Pancreas (tissue), 10 donors: ENCODE data around the gene HES2. TPM values are rescaled to one million over a fixed set of nuclear protein-coding genes. Genes with fewer than 3 reads are reported as not detected.
A peak's percentile ranks its signal among the peaks of the same experiment; 100 is the strongest.
"Not testable (repeated sequence)": the region's sequence is repeated elsewhere in the genome, so short reads cannot be mapped to it uniquely, and the experiment has no call there.

Experiments used
- ATAC-seq, 4 donors: fragments of 200-7000 bp; cut with Tn5 transposase; one replicate each; pipeline versions ENCODE4 v1.8.0 to v1.9.1; 2020; ENCODE audit warnings: mild to moderate bottlenecking in 4 of 4, moderate library complexity in 4 of 4
- DNase-seq, 6 donors: peaks; one replicate each; pipeline ENCODE4 v3.0.0-alpha.2; 2020
- FAIRE-seq: peaks from 2 replicates; lab custom pipeline; 2012; peaks lifted over from hg19 to GRCh38; lab: Jason Lieb, UNC
- H3K27ac ChIP-seq, 4 donors: fragments of 200-600 bp; sonication (generic); 1 replicate in 3 of 4; 2 replicates in 1 of 4; pipeline versions ENCODE4 v1.5.0 to v1.8.0; 2020
- H3K27me3 ChIP-seq, 4 donors: fragments of 200-600 bp; one replicate each; pipeline ENCODE4 v1.8.0; 2021
- H3K36me3 ChIP-seq, 3 donors: fragments of 200-600 bp; sonication (generic) in 1 of 3; one replicate each; pipeline versions ENCODE4 v1.5.0 to v1.8.0; 2020 to 2021
- H3K4me1 ChIP-seq, 3 donors: fragments of 200-600 bp; one replicate each; pipeline ENCODE4 v1.8.0; 2021
- H3K4me3 ChIP-seq, 4 donors: fragments of 200-600 bp; sonication (generic) in 2 of 4; one replicate each; pipeline versions ENCODE4 v1.5.0 to v1.8.0; 2020 to 2021
- H3K9me3 ChIP-seq, 4 donors: fragments of 200-600 bp; one replicate each; pipeline ENCODE4 v1.8.0; 2021
- WGBS, 2 donors: extraction: QIAGEN DNeasy Blood & Tissue Kit; methylation state at CpG; one replicate each; pipeline ENCODE4 v1.1.7; 2013; 5-methylcytosine and 5-hydroxymethylcytosine counted together
- intact Hi-C, 3 donors: fragments of 100-400 bp; cut with DNase I; formaldehyde crosslinking; loops; one replicate each; pipeline versions ENCODE4 v1.11.1 to v1.14.2; 2022
- polyA plus RNA-seq, 2 donors: library from polyadenylated mRNA; stranded (reverse); fragments of 200-250 nt; gene quantifications; one replicate each; pipeline ENCODE4 v1.2.3, GENCODE V29; 2013
- total RNA-seq, 6 donors: library from RNA; stranded (reverse); fragmentation: NEBNext Ultra II Directional in 4 of 6; extraction: Animal tissue kit (Norgen Biotek cat#: 25700) in 4 of 6; gene quantifications; one replicate each; pipeline versions ENCODE4 v1.2.1 to v1.2.4, GENCODE V29; 2021 to 2023
- TF ChIP-seq, protein P1 (sequence below), 4 donors: fragments of 200-600 bp; sonication (generic) in 3 of 4; IDR thresholded peaks; one replicate each; pipeline versions ENCODE4 v1.5.0 to v1.8.0; 2021; ENCODE audit warnings: antibody characterized with exemption in 4 of 4
- donor health status: healthy with polysubstance abuse.
- donor health status: DM: no; HTN: no; CAD: no; lungs with moderate emphysema.
- donor health status: DM: no; HTN: no; CAD: no.
- donor health status: control.
- donor health status: control.
- donor health status: Bipolar disorder and iron deficiency.
- donor health status: DM: yes; HTN: yes; CAD: no.
- donor health status: DM: no; HTN: no; CAD: no.
- donor health status: DM: no; HTN: no; CAD: no.
- donor health status: DM: yes; HTN: yes; CAD: no.

The HES2 gene
- total and polyA plus RNA-seq, 8 donors, result 0.03 to 0.31 (median 0.09) TPM; not detected in 5

DNA sequence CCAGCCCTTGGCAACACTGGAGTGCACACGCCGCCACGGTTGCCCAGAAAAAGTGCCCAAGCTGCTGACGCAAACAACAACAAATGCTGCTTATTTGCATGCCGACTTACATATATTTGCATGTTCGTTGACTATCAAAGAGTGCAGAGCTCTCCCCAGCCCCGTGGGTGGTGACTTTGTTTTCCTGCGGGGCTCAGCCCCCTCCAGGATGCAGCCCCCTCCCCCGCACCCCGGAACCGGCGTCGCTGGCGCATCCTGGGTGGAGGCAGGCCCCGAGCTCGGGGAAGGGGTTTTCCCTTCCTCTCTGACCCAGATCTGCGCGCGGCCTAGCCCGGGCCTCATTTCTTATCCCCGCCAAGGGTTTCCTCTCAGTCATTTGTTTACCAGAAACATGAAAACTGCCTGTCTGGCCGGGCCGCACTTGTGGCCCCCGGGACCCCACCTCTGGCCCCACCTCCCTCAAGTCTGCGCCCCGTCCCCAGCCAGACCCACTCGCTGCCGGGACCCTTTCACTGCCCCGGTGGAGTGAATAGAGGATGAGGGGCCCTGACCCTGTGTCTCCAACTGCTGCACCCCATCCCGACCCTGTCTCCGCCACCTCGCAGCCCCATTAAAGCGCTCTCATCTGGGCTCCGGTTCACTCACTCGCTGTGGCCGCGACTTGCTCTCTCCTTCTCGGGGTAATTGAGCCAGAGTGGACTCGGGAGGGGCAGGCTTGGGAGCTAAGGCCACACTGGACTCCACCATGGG is 40.8 kb upstream of the HES2 start:
- 44% methylated on average over 38 to 39 of the region's 39 CpGs for WGBS, 2 donors
- H3K9me3 ChIP-seq, result no peaks in the 10 kb centered on the region
- ATAC-seq (peak in 1 of 4 donors; percentile 25), DNase-seq (no peak), FAIRE-seq (no peak)
- no peaks in the 10 kb centered on the region for H3K27me3 ChIP-seq
- TF ChIP-seq, protein P1, sequence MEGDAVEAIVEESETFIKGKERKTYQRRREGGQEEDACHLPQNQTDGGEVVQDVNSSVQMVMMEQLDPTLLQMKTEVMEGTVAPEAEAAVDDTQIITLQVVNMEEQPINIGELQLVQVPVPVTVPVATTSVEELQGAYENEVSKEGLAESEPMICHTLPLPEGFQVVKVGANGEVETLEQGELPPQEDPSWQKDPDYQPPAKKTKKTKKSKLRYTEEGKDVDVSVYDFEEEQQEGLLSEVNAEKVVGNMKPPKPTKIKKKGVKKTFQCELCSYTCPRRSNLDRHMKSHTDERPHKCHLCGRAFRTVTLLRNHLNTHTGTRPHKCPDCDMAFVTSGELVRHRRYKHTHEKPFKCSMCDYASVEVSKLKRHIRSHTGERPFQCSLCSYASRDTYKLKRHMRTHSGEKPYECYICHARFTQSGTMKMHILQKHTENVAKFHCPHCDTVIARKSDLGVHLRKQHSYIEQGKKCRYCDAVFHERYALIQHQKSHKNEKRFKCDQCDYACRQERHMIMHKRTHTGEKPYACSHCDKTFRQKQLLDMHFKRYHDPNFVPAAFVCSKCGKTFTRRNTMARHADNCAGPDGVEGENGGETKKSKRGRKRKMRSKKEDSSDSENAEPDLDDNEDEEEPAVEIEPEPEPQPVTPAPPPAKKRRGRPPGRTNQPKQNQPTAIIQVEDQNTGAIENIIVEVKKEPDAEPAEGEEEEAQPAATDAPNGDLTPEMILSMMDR (IDR thresholded peaks at IDR 0.05), result no peak
- H3K4me3 ChIP-seq, result no peak overlapping the region
- no peaks in the 10 kb centered on the region for H3K36me3 ChIP-seq
- intact Hi-C loops, result no loop called here
- H3K27ac ChIP-seq, result no peak overlapping the region
- no peaks in the 10 kb centered on the region for H3K4me1 ChIP-seq

DNA sequence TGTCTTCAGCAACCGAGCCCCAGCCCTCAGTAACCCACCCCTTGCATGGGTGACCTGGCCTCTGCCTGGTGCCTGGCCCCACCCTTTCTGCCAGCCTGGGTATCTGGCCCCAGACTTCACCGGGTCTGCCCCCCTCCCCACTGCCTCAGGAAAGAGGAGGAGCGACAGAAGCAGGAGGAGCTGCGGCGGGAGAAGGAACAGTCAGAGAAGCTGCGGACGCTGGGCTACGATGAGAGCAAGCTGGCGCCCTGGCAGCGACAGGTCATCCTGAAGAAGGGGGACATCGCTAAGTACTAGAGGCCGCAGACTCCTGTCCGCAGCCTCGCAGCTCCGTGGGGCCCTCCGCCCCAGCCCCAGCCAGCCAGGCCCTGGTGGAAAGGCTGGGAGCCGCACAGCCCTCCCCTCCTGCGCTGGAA is 40.1 kb upstream of the HES2 start:
- TF ChIP-seq, protein P1 (IDR thresholded peaks at IDR 0.05), result no peak
- H3K27ac ChIP-seq, result no peak overlapping the region
- intact Hi-C loops, result no loop called here
- no peaks in the 10 kb centered on the region for H3K27me3 ChIP-seq
- H3K4me1 ChIP-seq, result no peaks in the 10 kb centered on the region
- no peak overlapping the region for H3K4me3 ChIP-seq
- H3K36me3 ChIP-seq, result no peaks in the 10 kb centered on the region
- 39 to 50% methylated on average over 12 to 18 of the region's 18 CpGs for WGBS, 2 donors
- FAIRE-seq (no peak), ATAC-seq (no peak), DNase-seq (peak in 1 of 6 donors; percentile 47)
- H3K9me3 ChIP-seq, result no peaks in the 10 kb centered on the region

DNA sequence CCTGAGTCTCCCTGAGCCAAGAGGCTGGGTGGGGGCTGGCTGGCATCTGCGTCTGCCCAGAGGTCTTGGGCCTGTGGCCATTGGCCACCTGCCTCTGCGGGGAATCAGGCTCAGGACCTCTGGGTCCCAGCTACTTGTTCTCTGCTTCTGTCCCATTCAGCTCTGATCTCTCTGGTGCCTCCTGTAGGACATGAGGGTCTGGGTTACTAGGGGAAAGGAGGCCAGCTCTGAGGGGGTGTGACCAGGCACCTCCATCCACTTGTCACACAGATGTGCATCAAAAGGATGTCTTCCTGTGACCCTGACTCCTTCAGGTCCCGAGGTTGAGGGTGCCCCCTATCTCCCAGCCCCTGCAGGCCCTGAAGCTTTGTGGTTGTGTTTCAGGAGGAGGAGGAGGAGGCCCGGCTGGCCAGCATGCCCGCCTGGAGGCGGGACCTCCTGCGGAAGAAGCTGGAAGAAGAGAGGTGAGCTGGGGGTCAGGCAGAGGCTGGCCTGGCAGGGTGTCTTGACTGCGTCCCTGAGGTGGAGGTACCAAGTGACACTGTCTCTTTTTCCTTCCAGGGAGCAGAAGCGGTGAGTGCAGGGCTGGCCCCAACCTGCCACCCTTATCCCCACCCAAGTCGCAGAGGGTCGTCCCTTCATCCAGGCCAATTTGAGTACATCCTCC is 37.2 kb upstream of the HES2 start:
- 67 to 80% methylated on average over 11 of the region's 11 CpGs for WGBS, 2 donors
- peaks cover 0 to 10% (median 0%) of the 10 kb centered on the region in 4 donors for H3K27me3 ChIP-seq
- no peak for DNase-seq
- no peak for ATAC-seq
- H3K36me3 ChIP-seq, result no peaks in the 10 kb centered on the region
- no peak overlapping the region for H3K4me3 ChIP-seq
- H3K9me3 ChIP-seq, result no peaks in the 10 kb centered on the region
- TF ChIP-seq, protein P1 (IDR thresholded peaks at IDR 0.05), result no peak
- no peak for FAIRE-seq
- intact Hi-C loops, result no loop called here
- no peak overlapping the region for H3K27ac ChIP-seq
- H3K4me1 ChIP-seq, result no peaks in the 10 kb centered on the region

DNA sequence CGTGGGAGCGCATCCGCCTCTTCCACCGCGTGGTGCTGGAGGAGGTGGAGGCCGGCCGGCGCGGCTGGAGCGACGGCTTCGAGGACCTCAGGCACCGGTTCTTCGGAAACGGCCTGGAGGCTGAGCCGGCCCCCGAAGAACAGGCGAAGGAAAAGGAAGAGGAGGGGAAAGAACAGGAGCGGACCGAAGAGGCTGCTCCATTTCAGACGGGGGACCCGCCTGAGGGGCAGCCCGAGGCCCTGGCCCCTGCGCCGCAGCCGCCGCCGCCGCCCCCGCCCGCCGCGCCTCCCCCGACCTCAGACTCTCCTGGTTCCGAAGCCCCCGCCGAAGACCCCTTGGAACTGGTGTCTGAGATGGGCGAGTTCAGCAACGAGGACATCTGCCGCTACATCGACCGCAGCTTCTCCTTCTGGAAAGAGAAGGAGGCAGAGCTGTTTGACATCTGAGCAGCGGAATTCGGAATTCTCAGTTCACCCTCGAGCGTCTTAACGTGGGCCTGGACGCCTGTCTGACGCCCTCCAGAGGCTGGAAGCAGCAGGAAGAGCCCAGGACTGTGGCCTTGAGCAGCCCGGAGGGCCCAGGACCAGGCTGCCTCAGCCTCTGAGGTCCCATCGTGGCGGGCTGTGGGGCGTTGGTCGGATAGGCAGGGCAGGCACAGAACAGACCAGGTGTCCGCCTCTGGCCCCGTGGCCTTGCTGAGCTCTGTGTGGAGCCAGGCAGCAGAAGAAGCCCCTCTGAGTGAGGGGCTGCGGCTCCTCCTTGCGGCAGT is 36.2 kb upstream of the HES2 start:
- H3K4me1 ChIP-seq, H3K9me3 ChIP-seq, H3K36me3 ChIP-seq, intact Hi-C loops, FAIRE-seq, H3K4me3 ChIP-seq, ATAC-seq, H3K27me3 ChIP-seq, H3K27ac ChIP-seq: not testable (repeated sequence)
- 41 to 49% methylated on average over 53 to 58 of the region's 58 CpGs for WGBS, 2 donors
- peak in 2 of 6 donors; percentile 45 to 51 for DNase-seq
